ENCODE results near the gene ABHD18. TPM values are rescaled to one million over a fixed set of nuclear protein-coding genes. Genes with fewer than 3 reads are reported as not detected.
"Not testable (repeated sequence)": the region's sequence is repeated elsewhere in the genome, so short reads cannot be mapped to it uniquely, and the experiment has no call there.

Gene ABHD18
- 10 to 100 TPM; 18.4 to 18.6 TPM for total RNA-seq

DNA sequence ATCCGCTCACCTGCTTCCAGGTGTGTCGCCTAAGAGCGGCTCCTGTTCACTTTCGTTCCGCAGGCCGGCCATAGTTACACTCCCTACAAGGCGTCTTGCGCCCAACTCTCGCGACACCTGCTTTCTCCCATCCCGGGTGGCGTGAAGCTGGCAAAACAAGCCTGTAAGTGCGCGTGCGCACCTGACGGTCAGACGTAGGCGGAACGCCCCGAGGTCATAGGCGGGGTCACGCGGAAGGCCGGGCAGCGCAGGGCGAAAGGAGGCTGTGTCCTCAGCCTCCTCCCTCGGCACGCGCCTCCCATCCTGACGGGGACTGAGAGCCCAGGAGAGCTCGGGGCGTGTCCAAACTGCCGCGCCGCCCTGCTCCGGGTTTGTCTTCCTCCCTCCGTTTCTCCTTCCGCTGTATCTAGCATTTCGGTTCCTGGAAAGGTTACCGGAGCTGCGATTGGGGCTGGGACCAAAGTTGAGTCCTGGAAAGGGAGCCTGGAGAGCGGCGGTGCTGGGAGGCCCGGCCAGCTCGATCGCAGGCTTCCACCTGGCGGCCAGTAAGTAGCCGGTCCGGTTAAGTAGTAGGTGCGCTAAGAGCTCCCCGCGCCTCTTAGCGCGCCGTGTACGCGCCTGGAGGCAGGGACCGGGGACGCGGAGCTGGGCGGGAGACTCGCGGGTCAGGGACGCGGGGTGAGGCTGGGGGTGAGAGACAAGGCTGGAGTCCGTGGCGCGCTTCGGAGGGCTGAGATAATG lies at the start of gene ABHD18, which contains the start of gene MFSD8:
Gene ABHD18 (plus strand): TSS at position 345 of the 741 bp plus-strand sequence. CDS start 17,550 bp downstream, outside the sequence.
Gene MFSD8 (minus strand): TSS at position 112 of the 741 bp plus-strand sequence. CDS start 40 bp downstream, at position 72.
- H3K9me3 Mint-ChIP-seq = no peaks in the 10 kb centered on the region
- peak; percentile 100 for DNase-seq
- peak within 1 kb of the TSS; percentile 92 for H3K4me3 Mint-ChIP-seq
- peak within 1 kb of the TSS; percentile 96 for H3K27ac Mint-ChIP-seq
- peaks cover 17% of the 10 kb centered on the region for H3K36me3 Mint-ChIP-seq
- H3K4me1 Mint-ChIP-seq = peaks cover 34% of the 10 kb centered on the region
- no peaks in the 10 kb centered on the region for H3K27me3 Mint-ChIP-seq

DNA sequence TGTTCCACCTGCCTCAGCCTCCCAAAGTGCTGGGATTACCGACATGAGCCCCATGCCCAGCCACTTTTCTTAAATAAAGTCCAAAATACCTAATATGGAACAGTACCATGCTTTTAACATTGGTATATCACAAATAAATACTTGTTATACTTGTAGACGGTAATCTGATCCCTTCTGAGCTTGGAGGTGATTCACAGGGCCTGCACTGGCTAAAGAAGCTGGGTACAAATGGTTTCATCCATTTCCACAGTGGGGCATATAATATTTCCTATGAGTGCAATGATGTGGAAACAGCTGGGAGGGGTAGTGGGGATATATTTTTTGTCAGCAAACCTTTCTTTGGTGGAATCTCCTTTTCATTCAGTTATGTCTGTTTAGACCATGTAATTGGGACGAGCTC lies 48.7 kb upstream of the ABHD18 start:
- Mint-ChIP-seq H3K36me3 (peaks cover 11% of the 10 kb centered on the region), H3K9me3 (no peaks in the 10 kb centered on the region), H3K27me3 (no peaks in the 10 kb centered on the region), H3K4me1 (no peaks in the 10 kb centered on the region), H3K4me3 (no peak overlapping the region), H3K27ac (no peak overlapping the region)
- no peak for DNase-seq

DNA sequence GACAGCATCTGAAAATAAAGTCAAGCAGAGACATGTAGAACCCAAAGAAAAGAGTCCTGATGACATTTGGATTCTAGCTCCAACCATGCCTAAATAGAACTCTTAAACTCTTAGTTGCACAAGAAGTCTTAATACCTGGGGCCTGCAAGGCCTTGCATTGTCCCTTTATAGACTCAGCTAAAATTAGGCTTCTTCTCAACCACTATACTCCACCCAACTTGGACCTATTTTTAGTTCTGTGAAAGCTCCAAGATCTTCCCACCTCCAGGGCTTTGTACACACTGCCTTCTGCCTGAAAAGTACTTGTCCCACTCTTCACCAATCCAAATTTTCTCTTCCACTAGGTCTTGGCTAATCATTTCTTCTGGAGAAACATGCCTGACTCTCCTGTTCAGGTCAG lies 48.1 kb upstream of the ABHD18 start:
- DNase-seq = no peak
- no peak overlapping the region for H3K4me3 Mint-ChIP-seq
- no peaks in the 10 kb centered on the region for H3K9me3 Mint-ChIP-seq
- H3K4me1 Mint-ChIP-seq = no peaks in the 10 kb centered on the region
- no peaks in the 10 kb centered on the region for H3K27me3 Mint-ChIP-seq
- H3K27ac Mint-ChIP-seq = no peak overlapping the region
- H3K36me3 Mint-ChIP-seq = peaks cover 11% of the 10 kb centered on the region

DNA sequence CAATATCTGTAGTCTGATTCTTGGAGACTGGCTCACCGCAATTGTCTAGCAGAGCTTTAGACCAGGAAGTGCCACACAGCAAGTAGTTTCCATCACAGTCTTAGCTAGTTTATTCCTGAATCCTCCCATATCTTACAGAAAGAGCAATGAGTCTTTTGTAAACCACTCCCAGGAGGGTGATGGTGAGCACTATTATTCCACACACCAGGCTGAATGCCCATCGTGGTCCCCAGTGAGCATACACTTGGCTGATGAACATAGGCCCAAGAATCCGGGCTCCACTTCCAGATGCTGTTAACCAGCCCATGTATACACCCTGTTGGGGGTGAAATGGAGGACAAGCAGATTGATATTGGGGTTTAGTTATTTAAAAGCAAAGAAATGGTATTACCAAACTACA lies 44.7 kb upstream of the ABHD18 start:
- Mint-ChIP-seq H3K36me3 (peaks cover 26% of the 10 kb centered on the region), H3K4me3 (no peak overlapping the region), H3K27ac (no peak overlapping the region), H3K27me3 (no peaks in the 10 kb centered on the region), H3K4me1 (no peaks in the 10 kb centered on the region), H3K9me3 (peaks cover 2% of the 10 kb centered on the region)
- DNase-seq = no peak

DNA sequence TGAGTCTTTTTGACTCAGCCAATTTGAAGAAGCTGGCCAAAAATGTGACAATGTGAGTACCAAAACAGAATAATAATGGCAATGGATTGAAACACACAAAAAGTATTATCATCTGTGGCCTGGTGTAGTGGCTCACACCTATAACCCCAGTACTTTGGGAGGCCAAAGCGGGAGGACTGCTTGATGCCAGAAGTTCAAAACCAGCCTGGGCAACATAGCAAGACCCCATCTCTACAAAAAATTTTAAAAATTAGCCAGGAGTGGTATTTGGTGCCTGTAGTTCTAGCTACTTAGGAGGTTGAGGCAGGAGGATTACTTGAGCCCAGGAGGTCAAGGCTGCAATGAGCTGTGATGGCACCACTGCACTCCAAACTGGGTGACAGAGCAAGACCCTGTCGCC lies 43.0 kb upstream of the ABHD18 start:
- peaks cover 32% of the 10 kb centered on the region for H3K36me3 Mint-ChIP-seq
- no peak for DNase-seq

DNA sequence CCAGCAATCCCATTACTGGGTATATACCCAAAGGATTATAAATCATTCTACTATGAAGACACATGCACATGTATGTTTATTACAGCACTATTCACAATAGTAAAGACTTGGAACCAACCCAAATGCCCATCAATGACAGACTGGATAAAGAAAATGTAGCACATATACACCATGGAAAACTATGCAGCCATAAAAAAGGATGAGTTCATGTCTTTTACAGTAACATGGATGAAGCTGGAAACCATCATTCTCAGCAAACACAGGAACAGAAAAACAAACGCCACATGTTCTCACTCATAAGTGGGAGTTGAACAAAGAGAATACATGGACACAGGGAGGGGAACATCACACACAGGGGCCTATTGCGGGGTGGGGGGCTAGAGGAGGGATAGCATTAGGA lies 39.5 kb upstream of the ABHD18 start:
- not testable (repeated sequence) for H3K4me3 Mint-ChIP-seq, DNase-seq, H3K9me3 Mint-ChIP-seq, H3K27me3 Mint-ChIP-seq, H3K27ac Mint-ChIP-seq, H3K4me1 Mint-ChIP-seq
- H3K36me3 Mint-ChIP-seq = peaks cover 36% of the 10 kb centered on the region

More for the DNA sequence above, 43.0 kb upstream of the ABHD18 start:
- no peak overlapping the region for H3K27ac Mint-ChIP-seq
- H3K9me3 Mint-ChIP-seq = peaks cover 4% of the 10 kb centered on the region
- H3K27me3 Mint-ChIP-seq = no peaks in the 10 kb centered on the region
- no peaks in the 10 kb centered on the region for H3K4me1 Mint-ChIP-seq
- H3K4me3 Mint-ChIP-seq = no peak overlapping the region

DNA sequence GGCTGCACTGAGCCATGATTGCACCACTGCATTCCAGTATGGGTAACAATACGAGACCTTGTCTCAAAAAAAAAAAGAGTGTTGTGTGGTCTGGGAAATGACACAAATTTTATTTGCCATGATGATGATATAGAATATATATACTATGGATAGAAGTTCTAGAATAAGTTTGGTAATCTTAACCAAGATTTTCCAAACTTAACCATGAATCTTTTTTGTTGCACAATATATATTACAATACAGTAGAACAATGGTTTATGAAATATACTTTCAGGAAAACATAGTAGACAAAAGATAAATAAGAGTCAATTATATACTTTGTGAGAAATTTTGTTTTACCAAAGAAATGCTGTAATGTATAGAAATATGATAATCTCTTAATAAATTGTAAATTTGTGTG lies 35.0 kb upstream of the ABHD18 start:
- Mint-ChIP-seq H3K27me3 (no peaks in the 10 kb centered on the region), H3K4me1 (no peaks in the 10 kb centered on the region), H3K9me3 (peaks cover 4% of the 10 kb centered on the region), H3K36me3 (peaks cover 22% of the 10 kb centered on the region), H3K4me3 (no peak overlapping the region), H3K27ac (no peak overlapping the region)
- DNase-seq = no peak

DNA sequence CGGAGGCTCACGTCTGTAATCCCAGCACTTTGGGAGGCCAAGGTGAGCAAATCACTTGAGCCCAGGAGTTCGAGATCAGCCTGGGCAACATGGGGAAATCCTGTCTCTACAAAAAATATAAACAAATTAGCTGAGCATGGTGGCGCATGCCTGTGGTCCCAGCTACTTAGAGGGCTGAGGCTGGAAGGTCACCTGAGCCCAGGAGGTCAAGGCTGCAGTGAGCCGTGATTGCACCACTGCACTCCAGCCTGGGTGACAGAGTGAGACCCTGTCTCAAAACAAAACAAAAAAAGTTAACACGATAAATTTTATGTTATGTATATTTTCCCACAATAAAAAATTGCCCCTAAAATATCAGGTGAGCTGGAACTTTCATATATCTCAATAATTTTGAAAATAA lies 33.4 kb upstream of the ABHD18 start:
- not testable (repeated sequence) for DNase-seq, H3K9me3 Mint-ChIP-seq, H3K4me1 Mint-ChIP-seq, H3K4me3 Mint-ChIP-seq, H3K27ac Mint-ChIP-seq, H3K27me3 Mint-ChIP-seq
- H3K36me3 Mint-ChIP-seq = peaks cover 11% of the 10 kb centered on the region

DNA sequence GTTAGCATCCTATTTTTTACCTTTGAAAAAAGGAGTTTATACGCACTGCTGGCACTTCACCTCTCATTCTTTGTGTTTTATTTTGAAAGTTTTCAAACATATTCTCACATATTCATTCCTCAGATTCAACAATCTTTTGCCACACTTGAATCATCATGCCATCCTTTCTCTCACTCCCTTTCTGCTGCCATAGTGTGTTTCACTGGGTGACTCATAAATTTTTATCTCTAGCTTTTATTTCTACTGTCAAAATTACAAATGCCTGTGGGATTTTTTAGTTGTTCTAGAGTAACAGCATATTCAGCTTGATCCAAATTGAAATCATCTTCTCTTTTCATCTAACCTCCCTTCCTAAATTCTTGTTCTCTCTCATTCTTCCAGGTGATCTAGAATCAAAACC lies 28.2 kb upstream of the ABHD18 start:
- Mint-ChIP-seq H3K36me3 (peaks cover 9% of the 10 kb centered on the region), H3K27ac (no peak overlapping the region), H3K4me3 (no peak overlapping the region), H3K9me3 (no peaks in the 10 kb centered on the region), H3K27me3 (no peaks in the 10 kb centered on the region), H3K4me1 (no peaks in the 10 kb centered on the region)
- DNase-seq = no peak

DNA sequence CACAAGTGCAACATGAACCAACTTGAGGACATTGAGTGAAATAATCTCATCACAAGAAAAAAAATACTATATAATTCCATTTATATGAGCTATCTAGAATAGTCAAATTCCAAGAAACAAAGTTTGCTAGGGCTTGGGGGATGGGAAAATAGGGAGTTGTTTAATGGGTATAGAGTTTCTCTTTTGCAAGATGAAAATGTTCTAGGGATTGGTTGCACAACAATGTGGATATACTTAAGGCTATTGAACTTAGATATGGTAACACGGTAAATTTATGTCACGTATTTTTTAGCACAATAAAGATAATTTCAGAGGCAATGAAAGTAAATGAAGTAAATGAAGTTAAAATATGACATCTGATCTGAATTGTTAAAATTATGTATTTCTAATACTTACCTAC lies 8.1 kb upstream of the ABHD18 start:
- peaks cover 12% of the 10 kb centered on the region for H3K36me3 Mint-ChIP-seq
- H3K4me3 Mint-ChIP-seq = no peak overlapping the region
- H3K27ac Mint-ChIP-seq = no peak overlapping the region
- DNase-seq = no peak
- peaks cover 9% of the 10 kb centered on the region for H3K4me1 Mint-ChIP-seq
- no peaks in the 10 kb centered on the region for H3K27me3 Mint-ChIP-seq
- H3K9me3 Mint-ChIP-seq = no peaks in the 10 kb centered on the region

DNA sequence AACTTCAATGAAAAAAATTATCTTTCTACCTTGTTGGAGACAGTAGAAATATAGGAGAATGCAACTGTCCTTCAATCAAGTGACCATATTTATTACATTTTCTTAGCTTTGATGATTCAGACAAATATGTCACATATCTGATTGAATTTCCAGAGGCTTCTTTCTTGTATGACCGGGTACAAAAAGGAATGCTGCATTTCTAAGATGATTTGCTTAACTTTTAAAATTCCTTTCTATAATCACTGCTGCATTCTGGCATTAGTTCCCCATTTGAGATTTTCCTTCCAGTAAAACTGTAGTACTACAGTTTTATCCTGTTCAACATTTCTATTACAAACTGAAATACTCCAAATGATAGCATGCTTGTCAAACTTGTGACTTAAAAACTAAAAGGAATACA lies 5.4 kb upstream of the ABHD18 start:
- no peak overlapping the region for H3K27ac Mint-ChIP-seq
- H3K4me1 Mint-ChIP-seq = peaks cover 26% of the 10 kb centered on the region
- H3K27me3 Mint-ChIP-seq = no peaks in the 10 kb centered on the region
- no peak for DNase-seq
- H3K4me3 Mint-ChIP-seq = no peak overlapping the region
- H3K36me3 Mint-ChIP-seq = peaks cover 13% of the 10 kb centered on the region
- H3K9me3 Mint-ChIP-seq = no peaks in the 10 kb centered on the region

DNA sequence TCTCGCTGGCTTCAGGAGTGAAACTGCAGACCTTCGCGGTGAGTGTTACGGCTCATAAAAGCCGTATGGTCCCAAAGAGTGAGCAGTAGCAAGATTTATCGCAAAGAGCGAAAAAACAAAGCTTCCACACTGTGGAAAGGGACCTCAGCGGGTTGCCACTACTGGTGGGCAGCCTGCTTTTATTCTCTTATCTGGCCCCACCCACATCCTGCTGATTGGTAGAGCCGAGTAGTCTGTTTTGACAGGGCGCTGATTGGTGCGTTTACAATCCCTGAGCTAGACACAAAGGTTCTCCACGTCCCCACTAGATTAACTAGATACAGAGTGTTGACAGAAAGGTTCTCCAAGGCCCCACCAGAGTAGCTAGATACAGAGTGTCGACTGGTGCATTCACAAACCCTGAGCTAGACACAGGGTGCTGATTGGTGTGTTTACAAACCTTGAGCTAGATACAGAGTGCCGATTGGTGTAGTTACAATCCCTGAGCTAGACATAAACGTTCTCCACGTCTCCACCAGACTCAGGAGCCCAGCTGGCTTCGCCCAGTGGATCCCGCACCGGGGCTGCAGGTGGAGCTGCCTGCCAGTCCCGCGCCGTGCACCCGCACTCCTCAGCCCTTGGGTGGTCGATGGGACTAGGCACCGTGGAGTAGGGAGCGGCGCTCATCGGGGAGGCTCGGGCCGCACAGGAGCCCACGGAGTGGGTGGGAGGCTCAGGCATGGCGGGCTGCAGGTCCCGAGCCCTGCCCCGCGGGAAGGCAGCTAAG lies 1.4 kb upstream of the ABHD18 start:
- not testable (repeated sequence) for H3K27me3 Mint-ChIP-seq, H3K9me3 Mint-ChIP-seq
- Mint-ChIP-seq H3K4me1 (peaks cover 32% of the 10 kb centered on the region), H3K4me3 (peak overlapping the region; percentile 77), H3K36me3 (peaks cover 19% of the 10 kb centered on the region), H3K27ac (peak overlapping the region; percentile 56)
- peak; percentile 1 for DNase-seq

DNA sequence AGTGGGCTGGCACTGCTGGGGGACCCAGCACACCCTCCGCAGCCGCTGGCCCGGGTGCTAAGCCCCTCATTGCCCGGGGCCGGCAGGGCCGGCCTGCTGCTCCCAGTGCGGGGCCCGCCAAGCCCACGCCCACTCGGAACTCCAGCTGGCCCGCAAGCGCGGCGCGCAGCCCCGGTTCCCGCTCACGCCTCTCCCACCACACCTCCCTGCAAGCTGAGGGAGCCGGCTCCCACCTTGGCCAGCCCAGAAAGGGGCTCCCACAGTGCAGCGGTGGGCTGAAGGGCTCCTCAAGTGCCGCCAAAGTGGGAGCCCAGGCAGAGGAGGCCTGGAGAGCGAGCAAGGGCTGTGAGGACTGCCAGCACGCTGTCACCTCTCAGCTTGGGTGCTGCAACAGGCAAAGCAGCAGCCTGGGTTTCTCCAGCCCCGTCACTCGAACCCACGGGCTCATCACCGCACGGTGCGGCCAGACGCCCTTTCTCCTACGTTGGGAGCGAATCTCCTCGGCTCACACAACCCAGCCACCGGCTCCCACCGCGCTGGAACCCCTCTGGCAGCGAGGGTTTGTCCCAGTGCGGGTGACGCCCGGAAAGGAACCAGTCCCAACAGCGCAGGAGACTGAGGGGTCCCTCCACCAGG lies 662 bp upstream of the ABHD18 start:
- Mint-ChIP-seq H3K36me3 (peaks cover 17% of the 10 kb centered on the region), H3K4me1 (peaks cover 34% of the 10 kb centered on the region), H3K4me3 (peak overlapping the region; percentile 92), H3K27ac (peak overlapping the region; percentile 96)
- H3K9me3 Mint-ChIP-seq, H3K27me3 Mint-ChIP-seq: not testable (repeated sequence)
- peak; percentile 41 for DNase-seq

DNA sequence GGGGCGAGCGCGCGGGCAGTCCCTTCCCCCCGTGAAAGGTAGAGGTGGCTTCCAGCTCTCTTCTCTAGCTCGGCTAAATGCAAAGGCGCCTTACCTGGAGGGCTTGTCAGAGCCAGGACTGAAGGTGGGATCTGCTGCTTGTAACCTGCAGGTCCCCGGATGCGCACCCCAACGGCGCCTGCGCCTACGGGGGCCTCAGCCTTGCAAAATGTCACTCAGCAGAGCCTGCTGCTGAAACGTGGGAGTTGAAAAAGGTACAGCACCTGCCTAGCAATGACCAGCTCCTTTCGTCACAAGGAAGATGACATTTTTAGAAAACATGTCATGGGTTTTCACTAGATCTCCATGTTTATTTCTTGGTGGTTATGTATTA lies 583 bp downstream of the ABHD18 start:
- H3K4me1 Mint-ChIP-seq = peaks cover 34% of the 10 kb centered on the region
- peak overlapping the region; percentile 92 for H3K4me3 Mint-ChIP-seq
- H3K27me3 Mint-ChIP-seq = no peaks in the 10 kb centered on the region
- H3K9me3 Mint-ChIP-seq = no peaks in the 10 kb centered on the region
- peak; percentile 83 for DNase-seq
- peaks cover 17% of the 10 kb centered on the region for H3K36me3 Mint-ChIP-seq
- peak overlapping the region; percentile 96 for H3K27ac Mint-ChIP-seq

DNA sequence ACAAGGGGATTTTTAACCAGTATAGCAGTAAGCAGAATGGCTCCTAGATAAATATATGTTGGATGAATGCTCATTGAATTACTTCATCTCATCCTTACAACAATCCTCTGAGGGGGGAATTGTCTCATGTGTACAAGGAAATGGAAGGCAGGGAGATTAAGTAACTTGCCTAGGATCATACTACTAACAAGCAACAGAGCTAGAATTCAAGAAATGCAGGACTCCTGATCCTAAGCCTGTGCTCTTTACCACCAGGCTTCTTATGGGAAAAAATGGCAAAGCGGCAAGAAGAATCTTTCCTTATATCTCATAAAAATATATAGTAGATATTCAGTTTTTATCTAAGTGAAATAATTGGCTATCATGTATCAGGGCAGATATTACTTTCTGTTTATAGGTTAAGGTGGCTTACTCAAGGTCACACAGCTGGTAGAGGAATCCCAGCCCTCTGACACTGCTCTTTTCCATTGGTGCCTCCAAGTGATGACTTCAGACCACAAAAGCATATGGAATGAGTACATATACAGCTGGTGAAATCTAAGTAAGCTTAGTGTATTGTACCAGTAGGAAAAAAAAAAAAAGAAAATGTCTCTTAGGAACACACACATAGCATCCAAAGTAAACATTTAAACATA lies 2.1 kb downstream of the ABHD18 start:
- H3K9me3 Mint-ChIP-seq = no peaks in the 10 kb centered on the region
- H3K4me3 Mint-ChIP-seq = peak overlapping the region; percentile 57
- H3K36me3 Mint-ChIP-seq = peaks cover 17% of the 10 kb centered on the region
- DNase-seq = no peak
- H3K4me1 Mint-ChIP-seq = peaks cover 35% of the 10 kb centered on the region
- H3K27ac Mint-ChIP-seq = no peak overlapping the region
- no peaks in the 10 kb centered on the region for H3K27me3 Mint-ChIP-seq
